Skin epidermis (tissue), 12 donors: ENCODE data around the gene SLC38A1.
"Not testable (repeated sequence)": the region's sequence is repeated elsewhere in the genome, so short reads cannot be mapped to it uniquely, and the experiment has no call there.

ENCODE experiments used
- H3K27ac ChIP-seq, 21 experiments: fragments of 200-600 bp; sonication (generic) in 11 of 21; one replicate each; pipeline ENCODE4 v1.5.0; 2020; ENCODE audit warnings: mild to moderate bottlenecking in 3 of 21, inconsistent platforms in 2 of 21, moderate library complexity in 2 of 21
- H3K4me3 ChIP-seq, 7 experiments: fragments of 200-600 bp; sonication (generic) in 2 of 7; one replicate each; pipeline ENCODE4 v1.5.0; 2020; ENCODE audit warnings: inconsistent platforms in 2 of 7, mild to moderate bottlenecking in 2 of 7, moderate library complexity in 1 of 7

SLC38A1 gene

GRCh38 chr12:46268583-46269428, at the start of gene SLC38A1:
Gene SLC38A1 (minus strand): TSS chr12:46269043. CDS start chr12:46239800, 29,243 bp downstream.
- Histone ChIP-seq H3K27ac (peak within 1 kb of the TSS; percentile 42 to 96 (median 85)), H3K4me3 (peak within 1 kb of the TSS; percentile 57 to 65 (median 61))

GRCh38 chr12:46318037-46318436, 49.2 kb upstream of the SLC38A1 start:
- H3K27ac ChIP-seq: no peak overlapping the region
- H3K4me3 ChIP-seq: no peak overlapping the region

- Histone ChIP-seq H3K27ac (no peak overlapping the region), H3K4me3 (no peak overlapping the region)
Measured at GRCh38 chr12:46304070-46304469, 35.2 kb upstream of the SLC38A1 start.

GRCh38 chr12:46303039-46303666, 34.3 kb upstream of the SLC38A1 start:
- H3K27ac ChIP-seq: no peak overlapping the region

GRCh38 chr12:46300910-46301309, 32.1 kb upstream of the SLC38A1 start:
- H3K4me3 ChIP-seq: no peak overlapping the region
- H3K27ac ChIP-seq: peak overlapping the region in 1 of 21 experiments; percentile 34

More at GRCh38 chr12:46303039-46303666, 34.3 kb upstream of the SLC38A1 start:
- H3K4me3 ChIP-seq: no peak overlapping the region

- H3K27ac ChIP-seq: no peak overlapping the region
Measured at GRCh38 chr12:46299851-46300250, 31.0 kb upstream of the SLC38A1 start.

GRCh38 chr12:46298261-46298660, 29.4 kb upstream of the SLC38A1 start:
- Histone ChIP-seq H3K4me3 (no peak overlapping the region), H3K27ac (no peak overlapping the region)

More at GRCh38 chr12:46299851-46300250, 31.0 kb upstream of the SLC38A1 start:
- no peak overlapping the region for H3K4me3 ChIP-seq

- H3K27ac ChIP-seq: no peak overlapping the region
- no peak overlapping the region for H3K4me3 ChIP-seq
Measured at GRCh38 chr12:46296822-46297221, 28.0 kb upstream of the SLC38A1 start.

GRCh38 chr12:46292754-46293402, 24.0 kb upstream of the SLC38A1 start:
- H3K27ac ChIP-seq: no peak overlapping the region
- no peak overlapping the region for H3K4me3 ChIP-seq

GRCh38 chr12:46291953-46292352, 23.1 kb upstream of the SLC38A1 start:
- H3K4me3 ChIP-seq, H3K27ac ChIP-seq: not testable (repeated sequence)

- not testable (repeated sequence) for H3K4me3 ChIP-seq, H3K27ac ChIP-seq
Measured at GRCh38 chr12:46285177-46285576, 16.3 kb upstream of the SLC38A1 start.

- Histone ChIP-seq H3K27ac (no peak overlapping the region), H3K4me3 (no peak overlapping the region)
Measured at GRCh38 chr12:46282829-46283228, 14.0 kb upstream of the SLC38A1 start.

GRCh38 chr12:46276756-46277155, 7.9 kb upstream of the SLC38A1 start:
- no peak overlapping the region for H3K4me3 ChIP-seq
- H3K27ac ChIP-seq: no peak overlapping the region

- H3K4me3 ChIP-seq: no peak overlapping the region
- no peak overlapping the region for H3K27ac ChIP-seq
Measured at GRCh38 chr12:46271863-46272262, 3.0 kb upstream of the SLC38A1 start.

GRCh38 chr12:46269429-46270241, 792 bp upstream of the SLC38A1 start:
- peak overlapping the region; percentile 27 to 96 (median 85) for H3K27ac ChIP-seq

GRCh38 chr12:46267825-46268582, 839 bp downstream of the SLC38A1 start:
- H3K4me3 ChIP-seq: peak overlapping the region; percentile 57 to 65 (median 61)
- H3K27ac ChIP-seq: peak overlapping the region; percentile 42 to 96 (median 85)

More at GRCh38 chr12:46269429-46270241, 792 bp upstream of the SLC38A1 start:
- peak overlapping the region; percentile 57 to 65 (median 61) for H3K4me3 ChIP-seq

- peak overlapping the region; percentile 57 to 65 (median 61) for H3K4me3 ChIP-seq
- peak overlapping the region; percentile 2 to 96 (median 85) for H3K27ac ChIP-seq
Measured at GRCh38 chr12:46267575-46267824, 1.3 kb downstream of the SLC38A1 start.

- H3K27ac ChIP-seq: peak overlapping the region; percentile 2 to 96 (median 85)
Measured at GRCh38 chr12:46266869-46267574, 1.8 kb downstream of the SLC38A1 start.

More at GRCh38 chr12:46266869-46267574, 1.8 kb downstream of the SLC38A1 start:
- peak overlapping the region; percentile 57 to 65 (median 61) for H3K4me3 ChIP-seq
